Cardiac muscle cell (in vitro differentiated cells and primary cell): ENCODE data around the gene SLC6A6. TPM values are rescaled to one million over a fixed set of nuclear protein-coding genes. Genes with fewer than 3 reads are reported as not detected.

Source experiments
- DNase-seq, 2 donors: peaks; one replicate each; pipeline versions ENCODE4 v3.0.0 to v3.0.0-alpha.2; 2010 to 2017; ENCODE audit warnings: low read depth in 1 of 2, low spot score in 1 of 2
- H3K27ac ChIP-seq: fragments of 200-600 bp; sonication (generic); 2 replicates; pipeline ENCODE4 v1.5.1; 2016
- H3K27me3 ChIP-seq: fragments of 200-600 bp; sonication (generic); 2 replicates; pipeline ENCODE4 v1.6.0; 2016; ENCODE audit warnings: control low read depth
- H3K36me3 ChIP-seq: fragments of 200-600 bp; sonication (generic); 2 replicates; pipeline ENCODE4 v1.5.1; 2016; ENCODE audit warnings: control low read depth
- H3K4me1 ChIP-seq: fragments of 200-600 bp; sonication (generic); 2 replicates; pipeline ENCODE4 v1.8.1; 2017; ENCODE audit warnings: low read depth, mild to moderate bottlenecking, mixed run types
- H3K4me3 ChIP-seq: fragments of 200-600 bp; sonication (generic); 2 replicates; pipeline ENCODE4 v1.5.1; 2016; ENCODE audit warnings: mild to moderate bottlenecking
- H3K9me3 ChIP-seq: fragments of 200-600 bp; sonication (generic); 2 replicates; pipeline ENCODE4 v1.5.1; 2017; ENCODE audit warnings: low read depth, mild to moderate bottlenecking, control low read depth
- CTCF ChIP-seq: IDR thresholded peaks from 2 replicates; pipeline ENCODE4 v1.5.1; 2012; ENCODE audit warnings: low read depth, mild to moderate bottlenecking, low read length
- polyA plus RNA-seq: library from polyadenylated mRNA; unstranded; fragments of >200 nt; fragmentation: Nextera tagmentation; extraction: Ambion mirVana; gene quantifications from 2 replicates; pipeline ENCODE4 v1.2.1, GENCODE V29; 2016
- total RNA-seq: library from RNA; depleted of rRNA; stranded (reverse); fragments of >200 nt; gene quantifications from 2 replicates; pipeline ENCODE4 v1.2.3, GENCODE V29; 2016

The SLC6A6 gene
- total and polyA plus RNA-seq, 2 experiments from 2014 or later: 5.4 to 19.7 TPM

DNA sequence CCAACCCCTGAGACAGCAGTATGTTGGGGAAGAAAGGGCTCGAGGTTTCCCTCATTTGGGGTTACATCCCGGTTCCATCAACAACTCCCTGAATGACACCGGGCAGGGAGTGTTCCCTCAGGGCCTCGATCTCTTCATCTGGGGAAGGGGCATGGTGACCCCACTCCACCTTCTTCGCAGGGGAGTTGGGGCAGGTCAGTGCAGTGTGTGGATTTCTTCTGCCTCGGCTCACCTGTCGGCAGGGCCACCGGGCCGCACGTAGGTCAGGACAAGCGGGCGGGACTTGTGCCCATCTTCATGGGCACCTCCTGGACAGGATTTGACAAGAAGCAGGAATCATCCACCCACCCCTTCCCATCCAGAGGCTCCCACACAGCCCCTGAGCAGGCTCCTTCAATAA lies 120.4 kb downstream of the SLC6A6 start:
- peaks cover 5% of the 10 kb centered on the region for H3K4me1 ChIP-seq
- no peak for DNase-seq
- H3K9me3 ChIP-seq: no peaks in the 10 kb centered on the region
- no peak overlapping the region for H3K4me3 ChIP-seq
- H3K27ac ChIP-seq: no peak overlapping the region
- H3K36me3 ChIP-seq: no peaks in the 10 kb centered on the region
- no peaks in the 10 kb centered on the region for H3K27me3 ChIP-seq
- TF ChIP-seq CTCF: no peak

DNA sequence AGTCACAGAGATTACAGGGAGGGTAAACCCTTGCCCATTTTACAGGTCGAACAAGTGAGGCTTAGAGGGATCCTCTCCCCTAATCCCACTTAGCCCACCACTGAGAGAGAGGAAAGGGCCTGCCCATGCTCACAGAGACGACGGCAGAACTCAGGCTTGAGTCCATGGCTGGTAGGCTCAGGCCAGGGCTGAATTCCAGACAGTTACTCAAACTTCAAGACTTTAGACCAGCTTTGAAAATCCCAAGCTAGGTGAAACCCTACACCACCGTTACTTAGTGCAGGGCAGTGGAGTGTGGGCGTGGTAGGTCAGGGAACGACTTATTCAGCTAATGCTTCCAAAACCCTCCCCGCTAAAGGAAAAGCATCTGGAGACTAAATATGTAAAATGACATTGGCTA lies 121.4 kb downstream of the SLC6A6 start:
- DNase-seq: no peak

GRCh38 chr3:14524311-14524711 lies 121.9 kb downstream of the SLC6A6 start:
- TF ChIP-seq CTCF: no peak
- H3K27ac ChIP-seq: no peak overlapping the region
- peaks cover 5% of the 10 kb centered on the region for H3K4me1 ChIP-seq
- DNase-seq: no peak
- H3K9me3 ChIP-seq: no peaks in the 10 kb centered on the region
- H3K36me3 ChIP-seq: no peaks in the 10 kb centered on the region
- no peak overlapping the region for H3K4me3 ChIP-seq
- H3K27me3 ChIP-seq: no peaks in the 10 kb centered on the region

More for the DNA sequence above, 121.4 kb downstream of the SLC6A6 start:
- Histone ChIP-seq H3K4me1 (peaks cover 5% of the 10 kb centered on the region), H3K36me3 (no peaks in the 10 kb centered on the region), H3K27me3 (no peaks in the 10 kb centered on the region), H3K9me3 (no peaks in the 10 kb centered on the region), H3K27ac (no peak overlapping the region), H3K4me3 (no peak overlapping the region)
- no peak for TF ChIP-seq CTCF

DNA sequence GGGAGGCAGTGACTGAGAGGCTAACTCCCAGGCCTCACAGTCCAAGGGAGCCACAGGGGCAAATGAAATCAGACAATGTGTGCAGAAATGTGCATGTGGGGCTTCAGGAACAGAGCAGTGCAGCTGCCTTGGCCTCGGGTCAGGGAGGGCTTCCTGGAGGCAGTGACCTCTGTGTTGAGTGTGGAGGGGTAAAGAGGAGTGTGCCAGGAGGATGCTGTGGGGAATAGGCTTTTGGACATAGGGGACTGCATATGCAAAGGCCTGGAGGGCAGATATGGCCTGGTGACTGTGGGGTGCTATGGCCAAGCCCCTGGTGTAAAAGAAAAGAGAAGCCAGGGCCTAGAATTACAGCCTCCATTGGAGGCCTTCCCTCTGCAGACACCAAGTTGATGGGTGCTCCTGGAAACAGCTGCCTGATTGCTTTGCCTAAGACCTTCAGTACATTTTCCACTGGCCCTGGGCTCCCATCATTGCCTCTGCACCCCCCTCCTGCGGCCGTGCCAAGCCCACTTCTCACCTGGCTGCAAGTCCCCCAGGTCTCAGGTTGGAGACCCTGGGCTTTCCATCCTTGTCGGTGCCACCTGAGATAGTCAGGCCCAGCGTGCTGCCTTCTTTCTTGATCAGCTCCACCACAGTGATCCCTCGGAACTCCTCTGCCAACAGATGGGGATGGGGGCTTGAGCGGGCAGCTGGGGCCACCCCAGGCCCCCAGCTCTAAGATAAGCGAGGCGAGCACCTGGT lies 122.7 kb downstream of the SLC6A6 start:
- no peak overlapping the region for H3K27ac ChIP-seq
- H3K4me1 ChIP-seq: peaks cover 5% of the 10 kb centered on the region

More for the DNA sequence above, 122.7 kb downstream of the SLC6A6 start:
- Histone ChIP-seq H3K36me3 (no peaks in the 10 kb centered on the region), H3K27me3 (no peaks in the 10 kb centered on the region), H3K9me3 (no peaks in the 10 kb centered on the region), H3K4me3 (no peak overlapping the region)
- no peak for DNase-seq
- no peak for TF ChIP-seq CTCF
